ENCODE measurements around the gene NMT2.
"Not testable (repeated sequence)": the region's sequence is repeated elsewhere in the genome, so short reads cannot be mapped to it uniquely, and the experiment has no call there.

The NMT2 gene

GRCh38 chr10:15168291-15168785, at the start of gene NMT2:
Gene NMT2, minus strand, starts transcription at chr10:15168693. Its CDS starts 81 bp downstream, at chr10:15168612.
- no peak for DNase-seq

GRCh38 chr10:15216700-15217099, 48.2 kb upstream of the NMT2 start:
- no peak for DNase-seq

GRCh38 chr10:15214237-15214636, 45.7 kb upstream of the NMT2 start:
- DNase-seq: no peak

GRCh38 chr10:15213461-15213861, 45.0 kb upstream of the NMT2 start:
- no peak for DNase-seq

DNA sequence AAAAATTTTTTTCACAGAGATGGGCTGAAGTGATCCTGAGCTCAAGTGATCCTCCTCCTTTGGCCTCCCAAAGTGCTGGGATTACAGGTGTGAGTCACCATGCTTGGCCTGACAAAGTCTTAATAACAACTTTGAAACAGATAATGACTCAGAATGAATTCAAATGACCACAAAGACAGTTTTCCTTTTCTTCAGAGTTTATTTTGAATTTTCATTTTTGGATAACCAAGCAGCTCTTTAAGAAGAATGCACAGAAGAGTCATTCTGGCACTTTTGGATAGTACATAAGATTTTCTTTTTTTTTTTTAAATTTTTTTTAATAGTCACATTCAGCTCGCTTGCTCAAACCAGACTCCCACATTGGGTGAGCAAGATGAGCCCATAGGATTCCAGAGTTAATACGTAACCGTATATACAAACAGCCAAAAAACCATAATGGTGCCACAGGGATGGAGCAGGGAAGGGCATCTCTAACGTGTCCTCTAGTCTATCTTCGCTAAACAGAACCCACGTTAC, 43.0 kb upstream of the NMT2 start:
- no peak for DNase-seq

- DNase-seq: no peak
Observed at GRCh38 chr10:15210521-15210920, 42.0 kb upstream of the NMT2 start.

- DNase-seq: peak; percentile 37
Observed at GRCh38 chr10:15209827-15210509, 41.5 kb upstream of the NMT2 start.

- no peak for DNase-seq
Observed at GRCh38 chr10:15208221-15208620, 39.7 kb upstream of the NMT2 start.

GRCh38 chr10:15207410-15207809, 38.9 kb upstream of the NMT2 start:
- not testable (repeated sequence) for DNase-seq

- no peak for DNase-seq
Observed at GRCh38 chr10:15202639-15203038, 34.1 kb upstream of the NMT2 start.

DNA sequence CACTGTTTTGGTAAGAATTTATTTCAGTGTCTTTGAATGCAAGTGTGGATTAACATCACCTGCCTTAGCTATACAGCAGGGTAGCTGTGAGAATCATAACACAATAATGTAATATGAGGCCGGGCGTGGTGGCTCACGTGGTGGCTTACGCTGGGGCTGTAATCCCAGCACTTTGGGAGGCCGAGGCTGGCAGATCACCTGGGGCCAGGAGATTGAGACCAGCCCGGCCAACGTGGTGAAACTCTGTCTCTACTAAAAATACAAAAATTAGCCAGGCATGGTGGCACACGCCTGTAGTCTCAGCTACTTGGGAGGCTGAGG, 33.8 kb upstream of the NMT2 start:
- not testable (repeated sequence) for DNase-seq

DNA sequence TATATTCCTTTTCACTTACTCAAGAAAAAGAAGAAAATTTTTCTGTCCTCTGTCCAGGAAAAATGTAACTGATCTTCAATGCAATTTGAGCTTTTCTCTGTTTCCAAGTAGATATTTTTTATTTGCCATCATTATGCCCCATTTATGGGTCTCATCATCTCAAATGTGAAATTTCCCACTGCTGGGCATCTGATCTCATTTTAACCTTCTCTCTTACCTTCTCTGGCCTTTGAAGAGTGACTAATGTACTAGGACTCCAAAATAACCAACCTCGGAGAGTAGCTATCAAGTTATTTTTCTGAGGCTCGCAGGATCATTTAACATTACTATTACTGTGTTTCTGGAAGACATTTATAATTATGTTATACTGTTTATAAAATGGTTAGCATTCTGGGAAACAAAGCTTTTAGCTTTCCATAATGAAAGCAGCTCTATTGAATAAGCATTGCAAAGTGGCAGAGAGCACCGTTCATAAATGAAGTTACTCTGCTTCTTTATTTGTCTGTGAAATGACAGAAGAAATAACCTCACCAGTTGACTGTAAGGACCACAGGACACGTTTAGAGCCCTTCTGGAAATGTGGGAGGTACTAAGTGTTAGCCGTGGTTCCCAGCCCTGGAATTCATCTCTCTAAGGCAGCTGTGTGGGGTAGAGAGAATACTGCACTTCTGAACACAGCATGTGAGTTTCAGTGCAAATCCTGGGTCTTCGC, 33.3 kb upstream of the NMT2 start:
- DNase-seq: no peak

GRCh38 chr10:15200626-15201025, 32.1 kb upstream of the NMT2 start:
- DNase-seq: no peak

- no peak for DNase-seq
Observed at GRCh38 chr10:15197911-15198310, 29.4 kb upstream of the NMT2 start.

GRCh38 chr10:15197276-15197675, 28.8 kb upstream of the NMT2 start:
- no peak for DNase-seq

DNA sequence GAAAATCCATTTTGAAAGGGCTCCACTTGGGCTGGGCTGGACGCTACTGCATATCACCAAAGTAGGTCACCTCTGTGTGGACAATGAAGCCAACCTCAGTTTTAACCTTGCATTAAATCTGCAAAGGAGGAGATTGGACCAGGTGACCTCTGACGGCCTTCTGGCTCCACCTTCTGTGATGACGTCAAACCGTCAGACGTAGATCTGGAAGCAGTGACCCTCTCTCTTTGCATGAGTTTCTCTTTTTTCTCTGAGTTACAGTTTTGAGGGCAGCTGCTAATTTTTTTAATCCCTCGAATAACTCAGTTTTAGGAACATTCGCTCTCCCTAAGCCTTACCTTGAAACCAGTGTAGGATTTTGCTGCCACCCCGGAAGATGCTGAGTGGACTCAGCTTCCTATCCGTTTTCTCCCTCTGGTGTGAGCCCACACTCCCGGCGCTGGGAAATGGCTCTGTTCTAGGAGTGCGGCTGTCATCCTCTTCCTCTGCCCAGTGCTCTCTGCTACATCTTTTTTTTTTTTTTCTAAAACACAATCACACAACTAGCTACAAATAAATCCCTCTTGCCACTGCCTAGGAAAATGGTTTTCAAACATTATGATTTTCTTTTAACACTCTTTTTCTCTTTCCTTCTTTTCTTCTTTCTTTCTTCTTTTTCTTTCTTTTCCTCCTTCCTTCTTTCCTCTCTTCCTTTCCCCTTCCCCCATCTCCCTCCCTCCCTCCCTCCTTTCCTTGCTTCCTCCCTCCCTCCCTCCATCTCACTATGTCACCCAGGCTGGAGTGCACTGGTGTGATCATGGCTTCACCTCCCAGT, 27.7 kb upstream of the NMT2 start:
- DNase-seq: no peak

DNA sequence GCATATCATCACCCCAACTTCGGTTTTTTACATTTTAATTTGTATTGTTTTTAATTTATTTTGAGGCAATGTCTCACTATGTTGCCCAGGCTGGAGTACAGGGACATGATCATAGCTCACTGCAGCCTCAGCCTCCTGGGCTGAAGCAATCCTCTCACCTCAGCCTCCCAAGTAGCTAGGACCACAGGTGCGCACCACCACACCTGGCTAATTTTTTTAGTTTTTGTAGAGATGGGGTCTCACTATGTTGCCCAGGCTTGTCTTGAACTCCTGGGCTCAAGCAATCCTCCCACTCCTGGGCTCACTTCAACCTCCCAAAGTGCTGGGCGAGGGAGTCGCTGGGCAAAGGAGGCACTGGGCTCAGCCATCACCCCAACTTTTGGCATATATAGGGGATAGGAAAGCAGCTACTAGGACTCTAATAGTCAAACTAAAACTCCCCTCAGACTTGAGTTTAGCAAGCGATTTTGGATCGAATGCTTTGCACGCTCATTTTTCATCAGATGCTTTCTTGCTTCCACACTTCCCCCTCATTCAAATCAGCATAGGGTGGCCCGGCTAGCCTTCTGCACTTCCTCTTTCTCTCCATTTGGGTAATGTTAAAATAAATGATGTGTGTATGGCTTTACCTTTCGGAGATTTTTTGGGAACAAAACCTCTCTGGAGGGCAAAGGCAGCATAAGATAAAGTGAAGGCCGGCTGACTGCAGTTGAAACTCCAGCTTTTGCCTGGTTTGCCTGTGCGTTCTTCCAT, 20.8 kb upstream of the NMT2 start:
- DNase-seq: no peak

DNA sequence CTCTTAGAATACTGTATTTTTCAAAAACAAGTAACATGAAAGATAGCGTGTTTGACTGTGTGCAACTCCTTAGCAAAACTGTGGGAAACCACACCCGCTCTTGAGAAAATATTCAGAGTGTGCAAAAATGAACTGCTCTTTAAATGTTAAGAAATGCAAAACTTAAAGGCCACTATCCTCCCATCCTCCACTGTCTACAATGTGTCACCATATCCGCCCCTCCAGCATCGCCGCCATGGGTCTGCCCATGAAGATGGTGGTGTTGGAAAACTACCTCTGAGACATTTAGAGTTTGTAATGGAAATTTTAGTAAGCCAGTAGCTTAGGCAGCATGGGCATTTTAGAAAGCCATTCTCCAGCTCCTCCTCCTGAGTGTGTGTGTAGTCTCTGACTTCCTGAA, 20.1 kb upstream of the NMT2 start:
- DNase-seq: no peak

GRCh38 chr10:15183689-15184481, 15.4 kb upstream of the NMT2 start:
- no peak for DNase-seq

DNA sequence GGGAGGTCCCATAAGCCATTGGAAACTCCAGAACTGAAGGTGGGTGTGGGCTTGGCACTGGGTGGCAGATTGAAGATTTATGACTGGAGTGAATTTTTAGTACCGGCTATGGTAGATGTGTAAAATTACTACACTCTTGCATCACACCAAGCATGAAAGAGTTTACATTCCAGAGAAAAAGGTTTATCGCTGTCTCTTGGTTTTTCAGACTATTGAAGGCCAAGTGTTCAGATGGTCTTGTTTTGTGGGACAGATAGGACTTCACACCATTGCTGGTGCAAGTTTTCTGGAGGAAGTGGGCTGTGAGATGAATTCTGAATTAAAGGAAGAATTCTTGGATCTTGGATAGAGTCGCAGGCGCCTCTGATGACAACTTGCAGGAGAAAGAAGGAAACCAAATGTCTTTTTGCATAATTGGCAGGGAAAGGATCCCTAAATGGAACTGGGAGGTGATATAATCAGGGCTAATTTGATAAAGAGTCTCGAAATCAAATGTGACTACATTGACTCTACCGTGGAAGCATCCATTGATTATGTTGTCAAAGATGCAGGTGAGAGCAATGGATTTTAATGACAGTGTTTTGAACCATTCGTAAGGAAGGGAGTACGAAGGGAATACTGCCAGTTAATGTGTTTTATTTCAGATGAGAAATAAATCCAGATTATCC, 14.2 kb upstream of the NMT2 start:
- DNase-seq: no peak

GRCh38 chr10:15181576-15182156, 13.2 kb upstream of the NMT2 start:
- no peak for DNase-seq
